Nephron progenitor cell (in vitro differentiated cells): ENCODE results near the gene NIFK.

Source experiments
- DNase-seq: peaks from one replicate; pipeline ENCODE4 v3.0.0; 2021
- H3K27ac Mint-ChIP-seq: 2 replicates; pipeline ENCODE4 v1.8.0; 2021; ENCODE audit warnings: mild to moderate bottlenecking, moderate library complexity, mixed read lengths
- H3K27me3 Mint-ChIP-seq: 2 replicates; pipeline ENCODE4 v1.8.0; 2021; ENCODE audit warnings: mild to moderate bottlenecking, low read depth, mixed read lengths; ENCODE audit not compliant: poor library complexity
- H3K36me3 Mint-ChIP-seq: 2 replicates; pipeline ENCODE4 v1.8.0; 2021; ENCODE audit warnings: low read depth, mixed read lengths
- H3K4me1 Mint-ChIP-seq: 2 replicates; pipeline ENCODE4 v1.8.0; 2021; ENCODE audit warnings: mixed read lengths
- H3K4me3 Mint-ChIP-seq: 2 replicates; pipeline ENCODE4 v1.8.0; 2021; ENCODE audit warnings: mild to moderate bottlenecking, moderate library complexity, mixed read lengths
- H3K9me3 Mint-ChIP-seq: 2 replicates; pipeline ENCODE4 v1.8.0; 2021; ENCODE audit warnings: mild to moderate bottlenecking, moderate library complexity, mixed read lengths
- CTCF ChIP-seq: fragments of 200-600 bp; sonication (generic); IDR thresholded peaks from 2 replicates; pipeline ENCODE4 v1.5.0; 2021; ENCODE audit warnings: antibody characterized with exemption

Gene NIFK

DNA sequence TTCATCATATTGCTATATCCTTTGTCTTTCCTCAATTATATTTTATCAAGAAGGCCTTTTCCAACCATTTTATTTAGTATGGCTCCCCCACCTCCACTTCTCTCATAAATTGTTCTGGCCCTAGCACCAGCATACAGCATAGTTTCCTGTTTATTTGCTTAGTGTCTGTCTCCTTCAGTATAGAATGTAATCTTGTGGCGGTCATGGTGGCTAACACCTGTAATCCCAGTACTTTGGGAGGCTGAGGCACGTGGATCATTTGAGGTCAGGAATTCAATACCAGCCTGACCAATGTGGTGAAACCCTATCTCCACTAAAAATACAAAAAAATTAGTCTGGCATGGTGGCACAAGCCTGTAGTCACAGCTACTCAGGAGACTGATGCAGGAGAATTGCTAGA is 47.9 kb downstream of the NIFK start:
- no peak for DNase-seq
- Mint-ChIP-seq H3K27me3 (peaks cover 3% of the 10 kb centered on the region), H3K36me3 (peaks cover 12% of the 10 kb centered on the region), H3K4me1 (peaks cover 41% of the 10 kb centered on the region), H3K9me3 (peaks cover 13% of the 10 kb centered on the region), H3K27ac (no peak overlapping the region), H3K4me3 (no peak overlapping the region)
- no peak for TF ChIP-seq CTCF

DNA sequence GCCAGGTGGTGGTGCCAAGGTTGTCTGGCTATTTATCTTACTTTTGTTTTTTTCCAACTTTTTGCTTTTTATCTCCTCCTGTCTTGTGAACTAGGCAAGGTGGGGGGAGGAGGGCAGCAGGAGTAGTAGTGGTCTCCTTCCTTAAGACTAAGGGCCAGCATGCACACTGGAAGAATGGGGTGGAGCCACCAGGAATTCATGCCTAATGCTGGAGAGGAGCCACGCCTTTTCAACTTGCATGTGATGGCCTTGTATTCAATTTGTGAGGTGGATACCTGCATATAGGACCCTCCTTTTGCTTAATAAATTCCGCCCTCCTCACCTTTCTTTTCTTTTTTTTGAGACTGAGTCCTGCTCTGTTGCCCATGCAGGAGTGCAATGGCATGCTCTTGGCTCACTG is 49.8 kb downstream of the NIFK start:
- Mint-ChIP-seq H3K9me3 (peaks cover 30% of the 10 kb centered on the region), H3K4me1 (peaks cover 56% of the 10 kb centered on the region), H3K27me3 (peaks cover 6% of the 10 kb centered on the region), H3K4me3 (no peak overlapping the region), H3K27ac (peak overlapping the region; percentile 93), H3K36me3 (peaks cover 18% of the 10 kb centered on the region)
- no peak for TF ChIP-seq CTCF
- DNase-seq = no peak

DNA sequence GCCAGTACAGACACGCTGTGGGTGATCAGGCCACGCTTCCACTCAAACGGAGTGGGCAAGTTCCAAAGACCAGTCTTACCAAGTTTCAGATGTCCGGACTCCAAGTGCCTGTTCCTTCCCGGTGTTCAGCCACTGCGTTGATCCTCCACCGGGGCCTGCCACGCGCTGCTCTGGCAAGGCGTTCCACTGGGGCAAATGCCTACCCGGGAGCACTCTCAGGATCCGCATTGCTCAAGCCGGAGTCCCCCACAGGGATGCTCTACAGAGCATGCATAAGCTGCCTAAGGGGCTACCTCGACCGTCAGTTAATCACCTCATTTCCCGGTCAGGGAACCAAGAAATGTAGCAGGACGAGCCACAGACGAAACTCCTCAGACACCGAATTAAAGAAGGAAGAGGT is 50.5 kb downstream of the NIFK start:
- H3K9me3 Mint-ChIP-seq = peaks cover 37% of the 10 kb centered on the region

DNA sequence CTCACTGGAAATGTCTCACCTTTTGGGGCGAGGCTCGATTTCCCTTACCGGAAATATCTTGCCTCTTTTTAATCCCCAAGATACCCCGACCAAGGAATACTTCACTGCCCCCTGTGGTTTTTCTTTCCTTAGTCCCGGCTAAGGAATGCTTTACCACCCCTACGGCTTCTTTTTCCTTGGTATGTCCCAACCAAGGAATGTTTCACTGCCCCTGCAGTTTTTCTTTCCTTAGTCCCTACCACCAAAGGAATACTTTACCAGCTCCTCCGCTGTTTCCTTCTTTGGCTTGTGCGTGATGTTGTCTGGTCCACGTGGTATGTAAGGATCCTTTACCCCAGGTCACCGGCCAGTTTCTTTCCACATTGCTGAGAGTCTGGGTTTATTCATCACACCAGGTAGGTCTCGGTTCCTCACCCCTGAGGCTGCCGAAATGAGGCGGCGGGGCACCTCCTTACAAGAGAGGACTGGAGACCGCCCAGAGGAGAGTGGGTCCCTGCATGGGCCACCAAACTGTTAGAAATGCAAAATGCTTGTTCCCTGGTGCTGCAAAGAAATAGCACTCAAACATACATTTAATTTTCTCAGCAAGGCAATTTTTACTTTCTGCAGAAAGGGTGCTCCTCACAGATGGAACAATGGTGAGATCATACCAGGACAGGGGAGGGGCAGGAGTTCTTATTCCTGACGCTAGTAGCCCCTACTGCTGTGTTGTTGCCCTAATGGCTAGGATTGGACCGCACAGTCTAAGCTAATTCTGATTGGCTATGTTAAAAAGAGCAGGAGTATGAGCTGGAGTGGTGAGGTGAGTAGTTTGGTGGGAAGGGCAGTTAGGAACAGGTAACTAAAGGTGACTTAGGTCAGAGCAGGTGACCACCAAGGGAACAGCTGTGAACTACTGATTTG is 54.0 kb downstream of the NIFK start:
- peak overlapping the region; percentile 83 for H3K4me3 Mint-ChIP-seq
- TF ChIP-seq CTCF = no peak

More for the DNA sequence above, 50.5 kb downstream of the NIFK start:
- no peak for TF ChIP-seq CTCF
- DNase-seq = no peak
- Mint-ChIP-seq H3K4me1 (peaks cover 62% of the 10 kb centered on the region), H3K27me3 (peaks cover 6% of the 10 kb centered on the region), H3K4me3 (peak overlapping the region; percentile 23), H3K27ac (peak overlapping the region; percentile 93), H3K36me3 (peaks cover 18% of the 10 kb centered on the region)

GRCh38 chr2:121677855-121678254 is 58.8 kb downstream of the NIFK start:
- Mint-ChIP-seq H3K36me3 (peaks cover 39% of the 10 kb centered on the region), H3K4me1 (peaks cover 24% of the 10 kb centered on the region), H3K9me3 (peaks cover 87% of the 10 kb centered on the region), H3K27ac (no peak overlapping the region), H3K4me3 (no peak overlapping the region), H3K27me3 (peaks cover 9% of the 10 kb centered on the region)
- DNase-seq = no peak
- no peak for TF ChIP-seq CTCF

More for the DNA sequence above, 54.0 kb downstream of the NIFK start:
- DNase-seq = no peak
- peaks cover 27% of the 10 kb centered on the region for H3K36me3 Mint-ChIP-seq
- peaks cover 65% of the 10 kb centered on the region for H3K9me3 Mint-ChIP-seq
- peak overlapping the region; percentile 50 for H3K27ac Mint-ChIP-seq
- peaks cover 9% of the 10 kb centered on the region for H3K27me3 Mint-ChIP-seq
- peaks cover 61% of the 10 kb centered on the region for H3K4me1 Mint-ChIP-seq
